AG08396 (cell line): Measurements from ENCODE around the gene TDG.
"Not testable (repeated sequence)": the region's sequence is repeated elsewhere in the genome, so short reads cannot be mapped to it uniquely, and the experiment has no call there.

Experiments used
- DNase-seq: peaks from one replicate; pipeline ENCODE4 v3.0.0; 2012; ENCODE audit warnings: low spot score, mixed read lengths

Gene TDG

GRCh38 chr12:103960616-103961227, 5.0 kb upstream of the TDG start:
- no peak for DNase-seq

DNA sequence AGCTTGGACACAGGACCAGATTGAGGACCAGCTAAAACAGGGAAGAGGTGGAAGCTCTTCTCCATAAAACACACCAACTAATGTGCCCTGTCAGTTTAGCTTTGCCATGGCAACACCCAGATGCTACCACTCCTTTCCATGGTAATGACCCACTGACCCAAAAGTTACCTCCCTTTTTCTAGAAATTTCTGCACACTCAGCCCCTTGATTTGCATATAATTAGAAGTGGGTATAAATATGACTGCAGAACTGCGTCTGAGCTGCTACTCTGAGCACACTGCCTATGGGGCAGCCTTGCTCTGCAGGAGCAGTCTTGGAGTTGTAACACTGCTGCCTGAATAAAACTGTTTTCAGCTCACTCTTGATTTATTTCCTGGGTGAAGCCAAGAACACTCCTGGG, 3.2 kb upstream of the TDG start:
- DNase-seq: no peak

GRCh38 chr12:103964805-103965204, 867 bp upstream of the TDG start:
- DNase-seq: no peak

GRCh38 chr12:103965255-103965589, 450 bp upstream of the TDG start:
- DNase-seq: no peak

- DNase-seq: no peak
These were observed 1.1 kb downstream of the TDG start for GRCh38 chr12:103966736-103967135.

- DNase-seq: peak; percentile 37
These were observed 3.7 kb downstream of the TDG start for GRCh38 chr12:103969391-103969790.

DNA sequence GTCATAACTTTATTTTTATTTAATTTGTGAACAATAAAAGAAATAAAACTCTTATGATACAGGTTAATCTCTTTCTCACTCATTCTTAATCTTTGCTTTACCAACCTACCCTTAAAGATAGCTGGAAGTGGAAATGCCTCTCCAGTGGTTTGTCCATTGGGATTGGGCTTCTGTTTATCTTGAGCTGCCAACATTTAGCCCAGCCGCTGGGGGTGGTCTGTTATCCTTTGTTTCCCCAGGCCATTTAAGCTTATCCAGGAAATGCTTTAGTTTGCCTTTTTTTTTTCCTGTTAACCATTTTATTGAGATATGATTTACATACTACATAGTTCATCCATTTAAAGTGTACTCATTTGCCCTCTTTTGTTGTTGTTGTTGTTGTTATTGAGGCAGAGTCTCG, 8.2 kb downstream of the TDG start:
- DNase-seq: no peak

DNA sequence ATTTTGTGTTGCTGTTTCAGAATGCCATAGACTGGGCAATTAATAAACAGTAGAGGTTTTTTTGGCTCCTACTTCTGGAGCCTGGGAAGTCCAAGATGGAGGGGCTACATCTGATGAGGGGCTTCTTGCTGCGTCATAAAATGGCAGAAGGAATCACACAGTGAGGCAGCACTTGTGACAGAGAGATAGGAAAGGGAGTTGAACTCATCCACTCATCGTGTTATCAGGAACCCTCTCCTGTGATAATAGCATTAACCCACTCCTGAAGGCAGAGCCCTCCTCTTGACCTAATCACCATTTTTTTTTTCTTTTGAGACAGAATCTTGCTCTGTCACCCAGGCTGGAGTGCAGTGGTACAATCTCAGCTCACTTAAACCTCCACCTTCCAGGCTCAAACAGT, 9.7 kb downstream of the TDG start:
- no peak for DNase-seq

DNA sequence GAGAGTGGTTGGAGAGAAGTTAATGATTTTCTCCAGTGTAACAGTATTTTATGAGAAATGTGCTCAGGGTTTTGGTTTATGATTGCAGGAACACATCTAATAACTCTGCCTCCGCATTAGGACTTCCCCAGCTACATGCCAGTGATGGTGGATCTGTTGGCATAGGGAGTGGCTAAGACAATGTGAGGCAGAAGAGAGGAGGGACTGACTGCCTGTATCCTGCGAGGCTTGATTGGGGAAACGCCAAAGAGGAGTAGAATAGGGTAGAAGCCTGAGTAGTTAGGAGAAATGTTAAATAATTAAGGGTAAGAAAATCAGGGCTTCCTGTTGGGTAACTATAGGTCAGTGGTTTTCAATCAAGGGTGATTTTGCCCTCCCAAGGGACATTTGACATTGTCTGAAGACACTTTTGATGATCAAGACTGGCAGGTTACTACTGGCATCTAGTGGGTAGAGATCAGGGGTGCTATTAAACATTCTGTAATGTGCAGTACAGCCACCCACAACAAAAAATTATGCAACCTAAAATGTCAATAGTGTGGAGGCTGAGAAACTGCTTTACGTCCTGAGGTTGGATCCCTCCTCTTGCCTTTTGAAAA, 12.8 kb downstream of the TDG start:
- DNase-seq: no peak

- peak; percentile 49 for DNase-seq
These were observed 21.2 kb downstream of the TDG start for GRCh38 chr12:103986829-103987228.

- no peak for DNase-seq
These were observed 28.6 kb downstream of the TDG start for GRCh38 chr12:103994235-103994634.

DNA sequence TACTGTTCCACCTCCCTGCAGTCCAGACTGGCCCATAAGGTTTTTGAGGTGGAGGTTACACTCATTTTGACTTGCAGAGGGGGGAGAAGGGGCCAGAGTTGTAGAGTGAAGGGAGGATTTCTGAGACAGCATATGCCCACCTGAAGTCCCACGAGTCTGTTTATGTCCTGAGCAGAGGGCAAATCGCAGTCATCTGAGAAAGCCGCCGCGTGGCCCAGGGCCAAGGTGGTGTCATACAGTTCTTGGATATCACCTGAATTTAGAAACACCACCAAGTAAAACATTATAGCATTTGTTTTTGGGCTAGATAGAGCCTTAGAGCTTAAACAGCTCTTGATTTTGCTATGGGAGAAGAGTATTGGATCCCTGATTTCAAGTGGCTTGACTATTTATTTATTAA, 30.9 kb downstream of the TDG start:
- DNase-seq: no peak

DNA sequence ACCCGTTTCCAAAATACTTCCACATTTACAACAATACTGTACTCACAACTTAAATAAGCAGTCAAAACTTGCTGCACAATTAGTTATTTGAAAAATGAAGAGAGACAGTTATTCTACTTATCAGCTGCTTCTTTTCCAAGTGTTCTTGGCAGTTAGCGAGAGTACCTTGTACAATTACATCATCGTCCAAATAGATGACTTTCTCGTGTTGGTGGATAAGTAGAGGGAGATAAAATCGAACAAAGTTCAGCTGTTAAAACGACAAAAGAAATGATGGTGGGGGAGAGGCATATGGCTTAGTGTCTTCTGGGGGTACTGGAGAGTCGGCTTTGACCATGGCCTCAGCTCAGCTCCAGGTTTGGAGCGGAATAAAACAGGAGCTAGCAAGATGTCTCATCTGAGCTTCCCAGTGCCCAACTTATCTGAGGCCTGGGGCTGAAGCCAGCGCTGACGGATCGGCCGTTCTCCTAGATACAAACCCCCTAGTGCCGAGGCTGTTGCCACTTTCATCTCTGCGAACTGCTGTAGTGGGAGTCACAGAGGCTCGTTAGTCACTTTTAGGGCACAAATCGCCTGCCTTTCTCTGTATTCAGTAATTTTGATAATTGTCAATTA, 31.7 kb downstream of the TDG start:
- DNase-seq: no peak

GRCh38 chr12:103998976-103999375, 33.3 kb downstream of the TDG start:
- DNase-seq: no peak

GRCh38 chr12:104000807-104001434, 35.2 kb downstream of the TDG start:
- DNase-seq: no peak

- no peak for DNase-seq
These were observed 37.0 kb downstream of the TDG start for GRCh38 chr12:104002686-104003085.

GRCh38 chr12:104003596-104003995, 37.9 kb downstream of the TDG start:
- no peak for DNase-seq

GRCh38 chr12:104006929-104007328, 41.3 kb downstream of the TDG start:
- DNase-seq: peak; percentile 51

DNA sequence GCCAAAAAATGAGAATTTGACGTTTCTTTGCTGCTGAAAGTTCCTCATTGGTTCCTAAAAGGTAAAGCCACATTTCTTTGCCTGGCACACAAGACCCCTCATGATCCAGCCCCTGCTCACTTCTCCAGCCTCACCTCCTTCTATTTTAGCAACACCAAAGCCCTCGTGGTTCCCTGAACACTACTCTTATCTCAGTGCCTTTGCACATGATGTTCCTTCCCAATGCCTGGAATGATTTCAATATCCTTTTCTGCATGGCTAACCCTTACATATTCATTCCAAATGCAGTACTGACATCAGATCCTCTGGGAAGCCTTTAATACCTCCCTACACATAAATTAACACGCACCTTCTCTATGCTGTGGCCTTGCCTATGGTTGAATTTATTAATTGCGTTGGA, 44.4 kb downstream of the TDG start:
- no peak for DNase-seq

- no peak for DNase-seq
These were observed 45.0 kb downstream of the TDG start for GRCh38 chr12:104010606-104011169.

DNA sequence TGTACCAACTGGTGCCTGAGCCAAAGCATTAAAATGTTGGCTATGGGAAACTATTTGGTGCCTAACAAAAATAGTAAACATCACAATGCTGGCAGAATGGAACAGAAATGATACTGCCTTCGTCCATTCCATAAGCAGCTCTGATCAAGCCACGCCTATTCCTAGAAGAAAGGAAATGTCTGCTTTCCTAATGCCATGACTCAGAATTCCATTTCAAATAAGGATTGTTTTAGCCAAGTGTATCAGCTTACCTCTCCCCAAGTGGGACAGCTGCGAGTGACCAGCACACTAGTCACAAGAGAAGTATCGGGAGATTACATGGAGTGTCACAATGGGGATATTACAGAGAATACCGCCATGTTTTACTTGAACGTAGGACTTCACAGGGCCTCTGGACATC, 45.6 kb downstream of the TDG start:
- peak; percentile 75 for DNase-seq

DNA sequence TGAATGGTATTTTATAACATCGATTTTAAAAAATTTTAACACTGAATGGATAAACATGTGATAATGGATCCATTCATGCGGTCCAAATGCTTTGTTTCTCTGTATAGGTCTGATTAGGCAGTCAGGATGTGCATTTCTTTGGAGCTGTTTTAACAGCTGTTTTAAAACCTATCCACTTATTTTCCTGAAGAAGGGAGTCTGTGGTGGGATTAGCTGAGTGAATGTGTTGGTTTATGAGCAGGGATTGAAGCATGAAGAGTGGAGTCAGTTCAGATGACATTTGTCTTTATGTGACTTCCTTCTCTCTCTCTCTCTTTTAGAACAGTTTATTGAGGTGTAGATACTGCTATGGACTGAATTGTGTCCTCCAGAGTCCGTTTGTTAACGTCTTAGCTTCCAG, 46.7 kb downstream of the TDG start:
- no peak for DNase-seq

- DNase-seq: not testable (repeated sequence)
These were observed 56.2 kb downstream of the TDG start for GRCh38 chr12:104021862-104022261.
